Measurements from ENCODE around the gene DGKI. TPM values are rescaled to one million over a fixed set of nuclear protein-coding genes. Genes with fewer than 3 reads are reported as not detected.

The DGKI gene
- total RNA-seq, 1 experiment from 2014 or later, result 0.79 TPM

GRCh38 chr7:137755427-137755826 is 91.3 kb downstream of the DGKI start (continued):
- TF ChIP-seq ZNF425 (CRISPR knock-in tag; conservative IDR thresholded peaks at IDR 0.05) (no peak), HMGA2 (CRISPR knock-in tag; IDR thresholded peaks at IDR 0.05) (no peak)

- Mint-ChIP-seq H3K9me3 (no peaks in the 10 kb centered on the region), H3K27me3 (ENCODE audit: low read depth) (no peaks in the 10 kb centered on the region), H3K36me3 (no peaks in the 10 kb centered on the region), H3K4me1 (peaks cover 46% of the 10 kb centered on the region), H3K27ac (no peak overlapping the region), H3K4me3 (0 out of 2 replicates have a peak overlapping the region, but pooled peaks have one; percentile 12)
- no peak for TF ChIP-seq ESRRA (CRISPR knock-in tag; IDR thresholded peaks at IDR 0.05; ENCODE audit: borderline replicate concordance)
- no peak for TF ChIP-seq RELA (CRISPR knock-in tag; IDR thresholded peaks at IDR 0.05; ENCODE audit: borderline replicate concordance)
- no peak for TF ChIP-seq E2F1 (CRISPR knock-in tag; IDR thresholded peaks at IDR 0.05)
- no peak for TF ChIP-seq JAZF1 (CRISPR knock-in tag; IDR thresholded peaks at IDR 0.05)
- no peak for DNase-seq (ENCODE audit: low spot score)
- peak; percentile 26; the same call in 1 of the 2 replicates for ATAC-seq
- CTCF ChIA-PET, result interaction anchor here (0.8 to 1.4 kb wide), 4 partner anchors 98 to 1226 kb away, joined by 3 to 4 read pairs (median 3); no protein-coding TSS in a partner anchor
- POLR2A ChIA-PET, result no interaction called here
Observed at GRCh38 chr7:137753948-137754851, 92.6 kb downstream of the DGKI start.

- TF ChIP-seq IRF1 (CRISPR knock-in tag; IDR thresholded peaks at IDR 0.05) (no peak), ELF4 (CRISPR knock-in tag; IDR thresholded peaks at IDR 0.05; ENCODE audit: low read depth) (no peak), E2F5 (CRISPR knock-in tag; IDR thresholded peaks at IDR 0.05) (no peak), TEAD1 (CRISPR knock-in tag; IDR thresholded peaks at IDR 0.05) (no peak), STAT6 (CRISPR knock-in tag; conservative IDR thresholded peaks at IDR 0.05; ENCODE audit: low read depth) (no peak), ZNF138 (CRISPR knock-in tag; conservative IDR thresholded peaks at IDR 0.05) (no peak), RELA (CRISPR knock-in tag; IDR thresholded peaks at IDR 0.05; ENCODE audit: borderline replicate concordance) (no peak), EMX1 (CRISPR knock-in tag; IDR thresholded peaks at IDR 0.05) (no peak)
- no peaks in the 10 kb centered on the region for H3K27me3 Mint-ChIP-seq (ENCODE audit: low read depth)
- peaks cover 52% of the 10 kb centered on the region for H3K4me1 Mint-ChIP-seq
- POLR2A ChIA-PET, result no interaction called here
- H3K27ac Mint-ChIP-seq, result peak overlapping the region; percentile 69; the same call in 1 of the 2 replicates
- H3K36me3 Mint-ChIP-seq, result no peaks in the 10 kb centered on the region
- ATAC-seq (no peak), DNase-seq (ENCODE audit: low spot score) (no peak)
- CTCF ChIA-PET, result interaction anchor here (1.2 to 1.4 kb wide), 2 partner anchors 97 to 127 kb away, joined by 3 to 4 read pairs; no protein-coding TSS in a partner anchor
- no peak overlapping the region for H3K4me3 Mint-ChIP-seq
- H3K9me3 Mint-ChIP-seq, result no peaks in the 10 kb centered on the region
Observed at GRCh38 chr7:137753575-137753947, 93.2 kb downstream of the DGKI start.
